ENCODE measurements around the gene CD300LB. TPM values are rescaled to one million over a fixed set of nuclear protein-coding genes. Genes with fewer than 3 reads are reported as not detected.

CD300LB gene
- polyA plus RNA-seq, 3 donors: 88.0 to 102 (median 92.9) TPM

DNA sequence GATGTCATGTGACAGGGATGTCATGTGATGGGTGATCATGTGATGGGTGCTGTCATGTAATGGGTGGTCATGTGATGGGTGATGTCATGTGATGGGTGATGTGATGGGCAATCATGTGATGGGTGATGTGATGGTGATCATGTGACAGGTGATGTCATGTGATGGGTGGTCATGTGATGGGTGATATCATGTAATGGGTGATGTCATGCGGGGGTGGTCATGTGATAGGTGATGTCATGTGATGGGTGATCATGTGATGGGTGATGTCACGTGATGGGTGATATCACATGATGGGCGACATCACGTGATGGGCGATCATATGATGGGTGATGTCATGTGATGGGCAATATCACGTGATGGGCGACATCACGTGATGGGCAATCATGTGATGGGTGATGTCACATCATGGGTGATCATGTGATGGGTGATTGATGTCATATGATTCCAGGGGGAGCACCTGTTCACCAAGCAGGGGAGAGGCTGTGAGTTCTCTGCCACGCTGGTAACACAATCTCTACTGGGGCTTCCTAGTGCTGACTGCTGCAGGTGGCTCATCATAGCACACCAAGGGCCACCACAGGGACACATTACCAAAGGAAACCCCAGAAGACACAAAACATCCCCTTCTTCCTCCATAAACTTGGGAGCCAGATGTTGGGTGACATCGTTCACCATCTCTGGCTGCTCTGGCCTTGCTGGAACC, 16.5 kb downstream of the CD300LB start:
- TF ChIP-seq, protein P1, sequence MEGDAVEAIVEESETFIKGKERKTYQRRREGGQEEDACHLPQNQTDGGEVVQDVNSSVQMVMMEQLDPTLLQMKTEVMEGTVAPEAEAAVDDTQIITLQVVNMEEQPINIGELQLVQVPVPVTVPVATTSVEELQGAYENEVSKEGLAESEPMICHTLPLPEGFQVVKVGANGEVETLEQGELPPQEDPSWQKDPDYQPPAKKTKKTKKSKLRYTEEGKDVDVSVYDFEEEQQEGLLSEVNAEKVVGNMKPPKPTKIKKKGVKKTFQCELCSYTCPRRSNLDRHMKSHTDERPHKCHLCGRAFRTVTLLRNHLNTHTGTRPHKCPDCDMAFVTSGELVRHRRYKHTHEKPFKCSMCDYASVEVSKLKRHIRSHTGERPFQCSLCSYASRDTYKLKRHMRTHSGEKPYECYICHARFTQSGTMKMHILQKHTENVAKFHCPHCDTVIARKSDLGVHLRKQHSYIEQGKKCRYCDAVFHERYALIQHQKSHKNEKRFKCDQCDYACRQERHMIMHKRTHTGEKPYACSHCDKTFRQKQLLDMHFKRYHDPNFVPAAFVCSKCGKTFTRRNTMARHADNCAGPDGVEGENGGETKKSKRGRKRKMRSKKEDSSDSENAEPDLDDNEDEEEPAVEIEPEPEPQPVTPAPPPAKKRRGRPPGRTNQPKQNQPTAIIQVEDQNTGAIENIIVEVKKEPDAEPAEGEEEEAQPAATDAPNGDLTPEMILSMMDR (IDR thresholded peaks at IDR 0.05): no peak
- peak overlapping the region; percentile 77 to 97 for H3K27ac ChIP-seq (ENCODE audit: low read depth in 1 of 2, low read length in 2 of 2)

DNA sequence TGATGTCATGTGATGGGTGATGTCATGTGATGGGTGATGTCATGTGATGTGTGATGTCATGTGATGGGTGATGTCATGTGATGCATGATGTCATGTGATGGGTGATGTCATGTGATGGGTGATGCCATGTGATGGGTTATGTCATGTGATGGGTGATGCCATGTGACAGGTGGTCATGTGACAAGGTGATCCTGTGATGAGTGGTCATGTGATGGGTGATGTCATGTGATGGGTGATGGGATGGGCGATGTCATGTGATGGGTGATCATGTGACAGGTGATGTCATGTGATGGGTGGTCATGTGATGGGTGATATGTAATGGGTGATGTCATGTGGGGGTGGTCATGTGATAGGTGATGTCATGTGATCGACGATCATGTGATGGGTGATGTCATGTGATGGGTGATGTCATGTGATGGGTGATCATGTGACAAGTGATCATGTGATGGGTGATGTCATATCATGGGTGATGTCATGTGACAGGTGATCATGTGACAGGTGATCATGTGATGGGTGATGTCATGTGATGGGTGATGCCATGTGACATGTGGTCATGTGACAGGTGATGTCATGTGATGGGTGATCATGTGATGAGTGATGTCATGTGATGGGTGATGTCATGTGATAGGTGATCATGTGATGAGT, 17.2 kb downstream of the CD300LB start:
- H3K4me3 Mint-ChIP-seq: peak overlapping the region in 1 of 2 donors; percentile 0
- H3K27me3 ChIP-seq (ENCODE audit: control insufficient read depth in 2 of 2, insufficient read depth in 2 of 2, low read length in 2 of 2): no peaks in the 10 kb centered on the region
- H3K27ac Mint-ChIP-seq: peak overlapping the region; percentile 97 to 100 (median 99)
- H3K4me1 ChIP-seq (ENCODE audit: control insufficient read depth in 1 of 2, insufficient read depth in 2 of 2, low read length in 2 of 2): peaks cover 21 to 37% of the 10 kb centered on the region in 2 donors
- peak overlapping the region; percentile 77 to 97 for H3K27ac ChIP-seq (ENCODE audit: low read depth in 1 of 2, low read length in 2 of 2)
- TF ChIP-seq, protein P1 (IDR thresholded peaks at IDR 0.05): no peak
- H3K9me3 Mint-ChIP-seq: peaks cover 14 to 25% (median 22%) of the 10 kb centered on the region in 7 donors
- peaks cover 0 to 20% (median 9%) of the 10 kb centered on the region in 3 donors for H3K27me3 Mint-ChIP-seq (ENCODE audit: low read depth in 3 of 3)
- peaks cover 42 to 44% of the 10 kb centered on the region in 2 donors for H3K36me3 Mint-ChIP-seq
- no peak overlapping the region for H3K4me3 ChIP-seq (replicated peaks in 1 of 3; ENCODE audit: low read depth in 2 of 3, low read length in 3 of 3)
- no peak overlapping the region for H3K4me2 ChIP-seq (replicated peaks; ENCODE audit: extremely low read depth, low read length, poor library complexity, severe bottlenecking)
- no peaks in the 10 kb centered on the region for H4K20me1 ChIP-seq (ENCODE audit: insufficient read depth, low read length)
- H3K9me3 ChIP-seq (replicated peaks in 1 of 2; ENCODE audit: control insufficient read depth in 1 of 2, insufficient read depth in 1 of 2, low read length in 2 of 2): peaks cover 0 to 5% of the 10 kb centered on the region in 2 donors
- no peaks in the 10 kb centered on the region for H3K36me3 ChIP-seq (replicated peaks in 1 of 2; ENCODE audit: control insufficient read depth in 1 of 2, insufficient read depth in 2 of 2, low read length in 2 of 2)
- intact Hi-C loops (cut with micrococcal nuclease): loop anchor here (2.0 kb wide), 3 partner anchors 19 to 127 kb away; no protein-coding TSS in a partner anchor
- H3K4me1 Mint-ChIP-seq: peaks cover 42% of the 10 kb centered on the region
- peak; percentile 39 to 93 (median 84) for DNase-seq
- 76% methylated on average over 3 of the region's 3 CpGs for WGBS (ENCODE audit: insufficient coverage)
- H3K9ac ChIP-seq (ENCODE audit: insufficient read depth, low read length, poor library complexity, severe bottlenecking): no peak overlapping the region
- H3K79me2 ChIP-seq (ENCODE audit: insufficient read depth, low read length): no peaks in the 10 kb centered on the region
- H2AFZ ChIP-seq (ENCODE audit: insufficient read depth, low read depth, low read length, poor library complexity, severe bottlenecking): no peak overlapping the region

More for the DNA sequence above, 16.5 kb downstream of the CD300LB start:
- Histone ChIP-seq H4K20me1 (ENCODE audit: insufficient read depth, low read length) (no peaks in the 10 kb centered on the region), H3K4me2 (replicated peaks; ENCODE audit: extremely low read depth, low read length, poor library complexity, severe bottlenecking) (no peak overlapping the region), H3K9me3 (replicated peaks in 1 of 2; ENCODE audit: control insufficient read depth in 1 of 2, insufficient read depth in 1 of 2, low read length in 2 of 2) (peaks cover 0 to 5% of the 10 kb centered on the region in 2 donors), H2AFZ (ENCODE audit: insufficient read depth, low read depth, low read length, poor library complexity, severe bottlenecking) (no peak overlapping the region), H3K27me3 (ENCODE audit: control insufficient read depth in 2 of 2, insufficient read depth in 2 of 2, low read length in 2 of 2) (no peaks in the 10 kb centered on the region), H3K4me3 (replicated peaks in 1 of 3; ENCODE audit: low read depth in 2 of 3, low read length in 3 of 3) (no peak overlapping the region), H3K36me3 (replicated peaks in 1 of 2; ENCODE audit: control insufficient read depth in 1 of 2, insufficient read depth in 2 of 2, low read length in 2 of 2) (no peaks in the 10 kb centered on the region), H3K4me1 (ENCODE audit: control insufficient read depth in 1 of 2, insufficient read depth in 2 of 2, low read length in 2 of 2) (peaks cover 28 to 44% of the 10 kb centered on the region in 2 donors), H3K79me2 (ENCODE audit: insufficient read depth, low read length) (peaks cover 3% of the 10 kb centered on the region), H3K9ac (ENCODE audit: insufficient read depth, low read length, poor library complexity, severe bottlenecking) (no peak overlapping the region)
- WGBS (ENCODE audit: insufficient coverage): 100% methylated on average over 9 of the region's 10 CpGs
- H3K4me3 Mint-ChIP-seq: no peak overlapping the region
- H3K27ac Mint-ChIP-seq: peak overlapping the region; percentile 97 to 100 (median 99)
- H3K9me3 Mint-ChIP-seq: peaks cover 14 to 29% (median 22%) of the 10 kb centered on the region in 7 donors
- intact Hi-C loops (cut with micrococcal nuclease): loop anchor here (2.0 kb wide), 2 partner anchors 18 to 54 kb away; no protein-coding TSS in a partner anchor
- peaks cover 44 to 45% of the 10 kb centered on the region in 2 donors for H3K36me3 Mint-ChIP-seq
- H3K27me3 Mint-ChIP-seq (ENCODE audit: low read depth in 3 of 3): peaks cover 0 to 20% (median 9%) of the 10 kb centered on the region in 3 donors
- DNase-seq: peak in 1 of 3 donors; percentile 86
- peaks cover 48% of the 10 kb centered on the region for H3K4me1 Mint-ChIP-seq
